Measurements from ENCODE around the gene CDKAL1.

DNA sequence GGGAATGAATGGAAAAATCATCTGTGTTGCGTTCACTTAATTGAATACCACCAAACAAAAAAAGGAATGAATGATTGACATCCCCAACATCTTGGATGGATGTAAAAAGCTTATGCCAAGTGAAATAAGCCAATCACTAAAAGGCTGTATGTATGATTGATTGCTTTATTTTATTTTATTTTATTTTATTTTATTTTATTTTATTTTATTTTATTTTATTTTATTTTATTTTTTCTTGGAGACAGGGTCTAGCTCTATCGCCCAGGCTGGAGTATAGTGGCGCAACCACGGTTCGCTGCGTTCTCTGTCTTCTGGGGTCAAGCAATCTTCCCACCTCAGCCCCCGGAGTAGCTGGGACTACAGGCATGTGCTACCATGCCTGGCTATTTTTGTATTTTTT is 263.3 kb downstream of the CDKAL1 start:
- TF ChIP-seq, protein P1, sequence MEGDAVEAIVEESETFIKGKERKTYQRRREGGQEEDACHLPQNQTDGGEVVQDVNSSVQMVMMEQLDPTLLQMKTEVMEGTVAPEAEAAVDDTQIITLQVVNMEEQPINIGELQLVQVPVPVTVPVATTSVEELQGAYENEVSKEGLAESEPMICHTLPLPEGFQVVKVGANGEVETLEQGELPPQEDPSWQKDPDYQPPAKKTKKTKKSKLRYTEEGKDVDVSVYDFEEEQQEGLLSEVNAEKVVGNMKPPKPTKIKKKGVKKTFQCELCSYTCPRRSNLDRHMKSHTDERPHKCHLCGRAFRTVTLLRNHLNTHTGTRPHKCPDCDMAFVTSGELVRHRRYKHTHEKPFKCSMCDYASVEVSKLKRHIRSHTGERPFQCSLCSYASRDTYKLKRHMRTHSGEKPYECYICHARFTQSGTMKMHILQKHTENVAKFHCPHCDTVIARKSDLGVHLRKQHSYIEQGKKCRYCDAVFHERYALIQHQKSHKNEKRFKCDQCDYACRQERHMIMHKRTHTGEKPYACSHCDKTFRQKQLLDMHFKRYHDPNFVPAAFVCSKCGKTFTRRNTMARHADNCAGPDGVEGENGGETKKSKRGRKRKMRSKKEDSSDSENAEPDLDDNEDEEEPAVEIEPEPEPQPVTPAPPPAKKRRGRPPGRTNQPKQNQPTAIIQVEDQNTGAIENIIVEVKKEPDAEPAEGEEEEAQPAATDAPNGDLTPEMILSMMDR (IDR thresholded peaks at IDR 0.05; ENCODE audit: borderline replicate concordance, extremely low read depth, low read length, poor library complexity, severe bottlenecking), result no peak
- TF ChIP-seq EZH2 (IDR thresholded peaks at IDR 0.05; ENCODE audit: borderline replicate concordance, low read depth, low read length, severe bottlenecking), result no peak

Measured in DND-41 (cell line).